LHCN-M2 (cell line): ENCODE measurements around the gene ARNT2. TPM values are rescaled to one million over a fixed set of nuclear protein-coding genes. Genes with fewer than 3 reads are reported as not detected.

ENCODE experiments used
- DNase-seq: peaks from one replicate; pipeline ENCODE4 v3.0.0-alpha.2; 2012; ENCODE audit warnings: low read depth
- total RNA-seq: library from RNA; depleted of rRNA; stranded (reverse); fragments of >200 nt; gene quantifications from 2 replicates; pipeline ENCODE4 v1.2.3, GENCODE V29; 2014

ARNT2 gene
- total RNA-seq, 1 experiment from 2014 or later: 17.9 TPM

DNA sequence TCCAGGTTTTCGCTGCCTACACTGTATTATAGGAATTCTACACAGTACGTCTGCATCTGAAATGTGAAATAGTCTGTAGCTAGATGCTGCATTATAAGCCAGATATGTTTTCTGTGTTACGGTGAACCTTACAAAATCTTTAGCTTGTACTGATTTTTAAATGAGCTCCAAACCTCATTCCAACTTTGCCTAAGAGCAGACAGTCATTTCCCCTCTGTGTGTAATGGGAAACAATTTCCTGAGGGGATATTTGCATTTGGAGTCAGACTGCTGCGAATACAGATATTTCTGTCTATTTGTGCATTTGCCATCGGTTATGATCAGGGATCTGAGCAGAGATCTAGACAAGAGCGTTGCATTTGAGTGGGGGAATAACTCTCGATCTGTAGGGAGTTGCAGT, 37.5 kb downstream of the ARNT2 start:
- no peak for DNase-seq

DNA sequence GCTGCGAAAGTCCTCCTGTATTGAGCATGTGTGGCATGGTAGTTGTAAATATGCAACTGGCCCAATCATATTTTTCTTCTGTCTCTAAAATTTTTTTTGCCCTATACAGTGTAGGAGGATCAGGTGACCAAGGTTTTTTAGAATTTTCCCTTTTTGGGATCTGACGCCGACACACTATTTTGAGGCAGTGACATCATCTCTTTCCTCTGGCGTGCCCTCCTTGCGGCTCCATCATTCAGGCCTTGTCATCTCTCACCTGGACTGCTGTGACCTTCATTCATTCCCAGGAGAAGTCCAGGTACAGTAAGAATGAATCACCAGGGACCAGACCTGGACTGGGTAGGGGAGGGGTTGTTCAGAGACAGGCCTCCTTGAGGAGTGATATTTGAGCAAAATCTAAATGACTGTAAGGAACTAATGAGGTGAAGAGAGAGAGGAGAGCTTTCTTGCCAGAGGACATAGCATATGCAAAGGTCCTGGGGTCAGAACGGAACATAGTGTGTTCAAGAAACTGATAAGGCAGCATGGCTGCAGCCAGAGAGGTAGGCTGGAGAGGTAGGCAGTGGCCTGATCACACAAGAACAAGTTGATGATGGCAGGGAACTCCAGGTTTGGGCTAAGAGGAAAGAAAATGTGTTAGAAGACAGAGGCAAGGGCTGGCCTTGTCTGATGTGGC, 38.7 kb downstream of the ARNT2 start:
- no peak for DNase-seq

DNA sequence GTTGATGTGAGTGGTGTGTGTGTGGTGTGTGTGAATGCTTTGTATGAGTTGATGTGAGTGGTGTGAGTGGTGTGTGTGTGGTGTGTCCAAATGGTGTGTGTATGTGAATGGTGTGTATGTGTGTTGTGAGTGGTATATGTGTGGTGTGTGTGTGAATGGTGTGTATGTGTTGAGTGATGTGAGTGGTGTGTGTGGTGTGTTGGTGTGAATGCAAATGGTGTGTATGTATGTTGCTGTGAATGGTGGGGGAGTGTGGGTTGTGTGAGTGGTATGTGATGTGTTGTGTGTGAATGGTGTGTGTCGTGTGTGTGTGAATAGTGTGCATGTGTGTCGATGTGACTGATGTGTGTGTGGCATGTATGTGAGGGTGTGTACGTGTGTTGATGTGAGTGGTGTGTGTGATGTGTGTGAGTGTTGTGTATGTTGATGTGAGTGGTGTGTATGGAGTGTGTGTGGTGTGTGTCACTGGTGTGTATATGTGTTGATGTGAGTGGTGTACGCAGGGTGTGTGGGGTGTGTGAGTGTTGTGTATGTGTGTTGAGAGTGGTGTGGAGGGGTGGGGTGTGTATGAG, 40.6 kb downstream of the ARNT2 start:
- no peak for DNase-seq

DNA sequence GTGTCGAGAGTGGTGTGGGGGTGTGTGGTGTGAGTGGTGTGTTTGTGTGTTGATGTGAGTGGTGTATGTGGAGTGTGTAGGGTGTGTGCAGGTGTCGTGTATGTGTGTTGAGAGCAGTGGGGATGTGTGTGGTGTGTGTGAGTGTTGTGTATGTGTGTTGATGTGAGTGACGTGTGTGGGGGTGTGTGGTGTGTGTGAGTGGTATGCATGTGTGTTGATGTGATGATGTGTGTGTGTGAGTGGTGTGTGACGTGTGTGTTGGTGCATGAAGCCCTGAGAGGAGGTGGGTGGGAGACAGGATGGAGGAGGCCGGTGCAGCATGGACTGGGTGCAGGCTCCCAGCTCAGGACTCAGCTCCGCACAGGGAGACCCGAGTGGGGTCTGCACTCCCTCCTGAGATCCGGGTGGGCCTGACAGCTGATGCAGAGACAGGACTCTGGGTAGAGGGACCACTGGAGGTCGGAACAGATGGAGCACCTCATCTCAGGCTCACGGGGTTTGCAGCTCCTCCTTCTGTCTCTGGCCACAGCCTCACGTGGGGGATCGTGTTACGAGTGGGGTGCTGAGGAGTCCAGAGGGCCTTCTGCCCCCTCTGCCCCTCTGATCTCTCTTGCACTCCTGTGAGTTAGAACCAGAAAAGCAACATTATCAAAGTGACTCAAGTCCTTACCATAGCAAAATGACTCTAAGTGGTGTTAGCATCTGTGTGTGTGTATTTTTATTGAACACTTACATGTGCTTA, 41.3 kb downstream of the ARNT2 start:
- no peak for DNase-seq

DNA sequence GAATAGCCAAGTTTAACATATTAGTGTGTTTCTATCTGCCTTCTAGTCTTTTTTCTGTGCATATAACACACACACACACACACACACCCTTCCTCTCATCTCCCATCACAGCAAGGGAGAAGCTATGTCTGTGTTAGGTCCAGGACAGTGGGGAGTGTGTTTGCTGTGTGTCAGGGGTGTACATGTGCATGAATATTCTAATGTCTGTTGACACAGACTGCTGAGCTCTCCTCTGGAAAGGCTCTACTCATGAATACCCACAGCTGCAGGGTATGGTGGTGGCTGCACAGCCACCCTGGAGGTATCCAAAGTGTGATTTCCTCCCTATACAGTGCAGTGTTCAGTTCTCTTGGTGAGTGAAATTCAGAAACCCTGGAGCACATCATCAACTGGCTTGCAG, 42.9 kb downstream of the ARNT2 start:
- no peak for DNase-seq

DNA sequence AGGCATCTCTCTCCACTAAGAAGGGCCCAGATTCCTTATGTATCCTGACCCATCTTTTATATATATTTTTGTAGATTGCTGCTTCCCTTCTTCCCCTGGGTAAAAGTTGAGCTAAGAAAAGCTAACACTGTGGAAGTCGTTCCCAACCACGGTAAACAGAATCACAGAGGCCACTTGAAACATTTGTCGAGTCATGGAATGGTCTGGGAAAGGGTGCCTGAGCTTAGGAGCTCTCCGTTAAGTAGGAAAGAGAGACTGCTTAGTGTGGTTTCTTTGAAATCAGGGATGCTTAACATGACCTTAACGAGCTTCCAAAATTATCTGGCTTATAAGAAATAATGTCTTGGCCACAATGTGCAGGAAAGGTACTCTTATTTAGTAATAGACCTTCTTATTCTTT, 45.6 kb downstream of the ARNT2 start:
- DNase-seq: no peak

DNA sequence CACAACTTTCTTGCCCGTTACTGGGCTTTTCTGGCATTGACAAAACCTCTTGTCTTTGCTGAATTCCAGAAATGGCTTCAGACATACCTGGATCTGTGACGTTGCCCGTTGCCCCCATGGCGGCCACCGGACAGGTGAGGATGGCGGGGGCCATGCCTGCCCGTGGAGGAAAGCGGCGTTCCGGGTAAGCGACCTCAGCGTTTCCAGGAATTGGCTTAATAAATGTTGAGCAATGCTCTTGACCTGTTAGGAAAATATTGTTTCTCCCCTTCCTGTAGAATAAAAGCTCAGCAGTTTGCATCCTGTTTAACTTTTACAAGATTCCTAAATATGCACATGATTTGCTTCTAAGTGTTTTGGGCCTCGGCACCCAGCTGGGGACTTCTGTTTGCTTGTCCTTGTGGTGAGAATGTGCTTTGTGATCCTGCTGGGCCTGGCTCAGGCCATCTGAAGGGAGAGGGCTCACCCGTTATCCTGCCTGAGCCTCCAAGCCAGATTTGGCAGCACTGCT, 46.7 kb downstream of the ARNT2 start:
- no peak for DNase-seq

DNA sequence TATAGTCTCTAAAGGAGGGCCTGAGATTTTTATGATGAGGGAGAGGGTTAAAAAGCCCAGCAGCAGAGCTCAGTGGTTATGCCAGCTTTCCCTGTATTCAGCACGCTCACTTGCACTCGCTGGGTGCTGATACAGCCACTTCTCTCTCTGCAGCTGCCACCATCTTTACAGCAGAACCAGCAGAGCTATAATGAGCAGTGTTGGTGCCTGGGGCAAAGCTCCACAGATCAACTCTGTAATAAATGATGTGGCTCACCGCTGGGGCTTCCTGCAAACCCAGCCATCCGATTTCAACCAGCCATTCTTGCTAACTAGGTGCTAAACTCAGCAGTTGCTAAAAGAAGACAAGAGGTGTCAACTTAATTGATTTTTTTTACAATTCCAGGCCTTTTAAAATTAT, 48.0 kb downstream of the ARNT2 start:
- no peak for DNase-seq

DNA sequence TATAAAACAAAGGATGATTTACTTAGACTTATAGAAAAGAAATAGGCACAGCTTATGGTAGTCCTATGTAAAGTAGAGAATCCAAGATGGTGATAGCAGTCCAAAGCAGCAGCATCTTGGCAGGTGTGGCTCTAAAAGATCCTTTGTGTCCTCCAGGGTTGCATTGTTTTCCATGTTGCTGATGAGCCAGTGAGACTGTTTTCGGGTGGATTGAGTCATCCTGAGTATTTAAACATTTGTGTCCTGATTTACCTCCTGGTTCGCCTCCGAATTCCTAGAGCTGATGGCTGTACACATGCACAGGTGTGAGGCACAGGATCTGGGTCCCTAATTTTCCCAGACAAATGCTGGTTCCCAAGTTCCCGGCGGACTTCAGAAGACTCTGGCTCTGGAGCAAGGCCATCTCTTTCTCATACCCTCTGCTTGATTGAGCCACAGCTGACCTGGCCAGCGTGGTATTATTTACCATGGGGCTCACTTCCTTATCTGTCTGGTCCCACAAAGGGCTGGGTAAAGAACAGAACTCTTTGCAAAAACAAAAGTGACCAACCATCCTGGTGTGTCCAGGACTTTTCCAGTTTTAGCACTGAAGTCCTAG, 51.0 kb downstream of the ARNT2 start:
- no peak for DNase-seq

DNA sequence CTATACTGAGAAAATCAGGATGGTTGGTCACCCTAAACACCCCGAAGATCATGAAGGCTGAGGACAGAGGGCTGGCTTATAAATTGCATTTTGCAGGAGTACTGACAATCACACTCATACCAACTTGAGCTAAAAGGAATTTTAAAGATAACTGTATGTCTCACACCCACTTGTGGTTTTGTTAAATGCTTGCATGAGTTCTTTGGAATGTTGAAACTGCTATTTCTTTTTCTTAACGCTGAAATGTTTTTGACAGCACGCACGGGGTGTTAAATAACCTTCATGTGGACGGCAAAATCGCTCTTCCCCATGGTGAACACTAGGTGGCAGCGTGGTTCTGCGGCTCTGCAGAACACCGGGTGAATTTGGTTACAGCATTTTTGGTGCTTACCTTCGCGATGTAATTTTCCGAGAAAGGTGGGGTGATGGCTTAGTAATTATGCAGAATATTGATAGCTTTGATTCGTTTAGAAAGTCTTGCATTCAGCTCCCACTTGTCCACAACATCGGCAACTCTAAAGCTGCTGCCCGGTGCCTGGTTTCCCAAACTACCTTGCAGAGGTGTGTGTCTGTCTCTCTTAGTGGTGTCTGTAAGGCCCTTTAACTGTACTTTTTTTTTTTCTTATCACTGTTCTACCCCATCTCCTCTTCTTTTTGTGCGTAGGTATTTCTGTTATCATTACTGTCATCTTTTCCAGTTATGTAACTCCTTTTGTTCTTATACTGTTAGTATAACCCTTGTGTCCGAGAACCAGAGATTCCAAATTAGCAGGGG, 51.7 kb downstream of the ARNT2 start:
- DNase-seq: peak; percentile 90

DNA sequence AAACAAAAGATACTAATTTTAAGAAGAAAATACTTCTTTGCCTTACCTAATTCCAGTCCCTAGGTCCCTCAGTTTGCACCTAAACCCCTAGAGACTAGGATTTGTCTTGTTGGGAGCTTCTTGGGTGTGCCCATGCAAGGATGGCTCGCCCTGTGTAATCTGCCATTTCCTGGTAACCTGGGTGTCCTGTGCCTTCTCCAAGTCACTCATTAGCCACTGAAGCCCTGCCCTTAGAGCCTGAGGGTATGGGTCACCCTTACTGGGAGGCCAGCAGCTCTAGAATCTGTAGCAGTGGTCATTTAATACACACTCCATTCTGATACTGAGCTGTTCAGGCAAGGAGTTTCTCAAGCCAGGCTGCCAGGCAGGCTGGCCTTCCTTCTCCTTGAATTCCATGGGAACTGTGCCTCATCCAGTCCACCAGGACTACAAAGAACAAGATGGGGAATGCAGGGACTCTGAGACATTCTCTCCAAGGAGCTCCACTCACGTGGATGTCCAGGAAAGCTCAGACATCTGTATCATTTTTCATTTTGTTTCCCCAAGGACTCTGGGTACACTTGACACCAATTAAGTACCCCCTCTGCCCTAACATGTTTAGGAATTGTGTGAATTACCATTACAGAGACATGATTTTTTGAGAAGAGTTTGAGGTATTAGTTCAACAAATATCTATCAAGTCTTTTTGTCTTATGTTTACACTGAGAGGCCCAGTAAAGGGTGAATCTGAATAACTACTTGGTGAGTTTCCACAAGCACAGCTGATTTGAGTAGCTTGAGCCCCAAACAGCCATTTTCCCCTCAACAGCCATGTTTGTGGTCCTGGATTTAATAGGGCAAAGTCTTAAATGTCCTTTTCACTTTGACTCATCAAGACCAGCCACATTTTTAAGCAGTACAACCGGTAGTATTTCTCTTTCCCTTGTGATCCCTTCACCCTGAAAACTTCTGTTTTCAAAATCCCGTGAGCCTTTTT, 52.6 kb downstream of the ARNT2 start:
- peak; percentile 65 for DNase-seq

DNA sequence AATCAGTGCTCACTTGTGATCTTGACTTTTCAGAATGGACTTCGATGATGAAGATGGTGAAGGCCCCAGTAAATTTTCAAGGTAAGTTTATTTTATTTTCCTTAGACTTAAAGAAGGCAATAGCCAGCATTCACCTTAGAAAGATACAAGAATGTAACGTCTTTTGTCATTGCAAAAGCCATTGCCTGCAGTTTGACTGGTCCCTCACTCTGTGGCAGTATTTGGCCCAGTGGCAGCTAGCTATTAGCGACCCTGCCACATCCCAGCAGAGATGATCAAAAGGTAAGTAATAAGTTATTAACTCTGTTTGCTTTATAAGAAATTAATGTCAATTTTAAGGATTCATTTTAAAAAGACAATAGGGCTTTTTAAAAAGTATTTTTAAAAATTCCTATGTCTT, 53.7 kb downstream of the ARNT2 start:
- DNase-seq: no peak

DNA sequence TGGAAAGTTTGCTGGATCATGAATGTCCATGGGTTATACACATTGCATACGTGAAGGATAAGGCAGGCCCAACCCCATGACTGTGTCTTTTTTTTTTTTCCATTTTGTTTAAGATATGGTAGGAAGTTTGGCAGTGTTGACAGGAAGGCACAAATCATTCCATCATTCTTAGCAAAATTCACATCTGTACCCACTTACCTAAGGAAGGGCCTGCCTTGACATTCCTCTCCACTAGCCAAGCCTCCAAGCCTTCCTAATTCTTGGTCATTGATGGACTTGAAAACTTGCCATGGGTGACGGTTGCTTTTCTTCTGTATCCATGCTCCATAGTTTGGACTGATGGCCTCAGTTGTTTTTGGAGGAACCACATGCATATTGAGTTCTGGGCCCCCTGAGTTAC, 54.4 kb downstream of the ARNT2 start:
- no peak for DNase-seq

DNA sequence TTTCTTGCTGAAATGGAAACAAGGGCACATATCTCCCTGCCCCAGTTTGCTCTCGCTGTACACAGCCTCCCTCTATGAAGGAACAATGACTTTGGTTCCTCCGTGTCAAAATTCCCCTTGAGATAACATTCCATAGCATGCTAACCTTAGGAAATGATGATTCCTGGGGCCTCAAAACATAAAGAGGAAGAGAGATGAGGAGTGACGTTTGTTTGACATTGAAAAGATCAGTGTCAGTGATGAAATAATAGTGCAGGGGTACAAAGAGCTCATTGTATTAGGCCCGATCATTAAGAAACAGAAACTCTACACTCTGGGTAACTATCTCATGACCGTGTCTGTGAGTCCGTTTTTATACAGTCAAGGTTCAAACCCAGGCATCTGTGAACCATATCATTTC, 55.2 kb downstream of the ARNT2 start:
- DNase-seq: no peak

DNA sequence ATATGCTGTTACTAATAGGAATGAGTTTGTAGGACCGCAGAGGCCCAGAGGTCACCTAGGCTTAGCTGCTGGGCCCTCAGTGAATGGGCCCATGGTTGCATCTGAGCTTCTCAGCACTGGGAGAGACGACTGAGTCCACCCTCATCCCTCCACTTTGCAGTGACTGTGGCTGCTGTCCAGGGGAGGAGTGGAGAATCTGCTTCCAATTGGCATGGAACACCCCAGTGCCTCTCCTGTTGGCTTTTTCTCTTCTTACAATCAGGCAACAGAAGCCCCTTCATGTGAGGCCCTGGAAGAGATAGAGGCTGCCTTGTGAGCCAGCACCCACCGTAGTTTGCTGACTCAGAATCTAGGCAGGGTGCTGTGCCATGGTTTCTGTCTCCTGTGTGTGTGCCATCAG, 55.6 kb downstream of the ARNT2 start:
- no peak for DNase-seq

DNA sequence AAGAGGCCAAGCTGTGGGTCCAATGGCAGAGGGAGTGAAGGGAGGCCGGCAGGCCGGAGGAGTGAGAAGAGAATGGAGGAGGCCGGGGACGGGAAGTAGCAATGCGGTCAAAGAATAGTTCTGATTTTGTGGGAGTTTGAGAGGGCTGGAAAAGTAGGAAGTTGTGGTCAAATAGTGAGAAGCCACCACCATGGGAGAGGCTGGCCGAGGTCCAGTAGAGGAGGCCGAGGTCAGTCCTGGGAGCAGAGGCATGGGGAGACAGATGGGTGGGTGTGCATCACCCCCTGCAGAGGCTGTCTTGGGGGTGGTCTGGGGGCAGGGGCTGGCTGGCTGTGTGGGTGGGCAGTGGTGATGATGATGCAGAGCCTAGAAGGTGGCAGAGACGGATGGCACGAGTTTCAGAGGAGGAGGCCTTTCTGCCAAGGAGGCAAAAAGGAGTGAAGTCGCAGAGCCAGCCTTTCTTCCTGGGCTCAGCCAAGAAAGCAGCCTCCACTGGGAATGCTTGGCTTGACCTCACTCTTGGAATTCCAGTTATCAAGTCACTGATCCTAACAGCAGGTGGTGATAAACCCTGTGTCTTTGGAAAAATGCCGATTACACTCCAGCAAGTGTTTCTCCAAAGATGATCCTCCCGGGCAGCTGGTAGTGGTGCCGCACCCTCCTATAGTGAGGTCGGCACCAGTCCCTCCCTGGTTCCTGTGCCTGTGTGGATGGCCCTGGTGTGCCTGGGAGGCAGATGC, 57.3 kb downstream of the ARNT2 start:
- peak; percentile 94 for DNase-seq

DNA sequence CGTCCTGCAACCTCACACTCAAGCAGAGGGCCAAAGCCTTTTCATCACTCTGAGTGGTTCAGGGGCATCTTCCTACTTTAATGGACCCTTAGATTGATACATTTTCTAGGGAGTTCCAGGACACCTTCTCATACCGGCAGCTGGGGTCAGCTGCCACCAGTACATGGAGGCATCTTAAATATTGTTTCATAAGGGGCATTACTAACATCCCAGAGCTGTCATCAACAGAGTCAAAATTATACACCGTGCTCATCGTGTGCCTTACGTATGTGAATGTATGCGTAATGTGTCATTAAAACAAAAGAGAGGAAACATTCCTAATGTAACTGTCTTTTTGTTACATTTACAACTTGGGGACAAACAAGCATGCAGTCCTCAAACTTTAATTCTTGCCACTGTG, 57.9 kb downstream of the ARNT2 start:
- no peak for DNase-seq

DNA sequence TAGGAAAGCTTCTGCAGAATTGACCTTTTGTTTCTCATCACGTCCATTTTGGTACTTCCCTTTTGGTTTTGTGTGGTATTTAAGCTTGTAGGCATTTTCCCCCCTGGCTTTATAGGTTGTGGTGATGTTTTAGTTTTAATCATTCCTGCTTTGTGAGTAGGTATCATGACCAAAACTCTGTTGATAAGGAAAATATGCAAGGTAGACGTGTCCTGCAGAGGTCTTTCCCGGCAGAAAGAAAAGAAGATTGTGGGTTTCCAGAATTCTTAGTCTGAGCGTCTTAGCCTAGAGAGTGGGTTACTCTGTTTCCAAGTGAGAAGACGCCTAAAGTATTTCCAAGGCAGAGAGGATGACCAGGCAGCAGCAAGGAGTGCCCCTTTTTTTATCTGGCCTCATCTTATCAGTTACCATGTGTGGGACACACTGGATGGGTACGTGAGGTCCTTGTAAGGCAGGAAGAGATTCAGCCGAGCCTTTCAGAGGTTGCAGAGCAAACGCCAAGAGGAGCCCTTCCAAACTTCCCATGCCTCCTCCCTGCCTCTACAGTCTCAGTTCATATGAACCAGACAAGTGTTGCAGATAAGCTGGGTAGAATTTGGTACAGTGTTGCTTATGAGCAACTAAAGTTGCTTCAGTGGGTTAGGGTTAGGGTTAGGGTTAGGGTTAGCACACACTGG, 58.8 kb downstream of the ARNT2 start:
- DNase-seq: no peak

DNA sequence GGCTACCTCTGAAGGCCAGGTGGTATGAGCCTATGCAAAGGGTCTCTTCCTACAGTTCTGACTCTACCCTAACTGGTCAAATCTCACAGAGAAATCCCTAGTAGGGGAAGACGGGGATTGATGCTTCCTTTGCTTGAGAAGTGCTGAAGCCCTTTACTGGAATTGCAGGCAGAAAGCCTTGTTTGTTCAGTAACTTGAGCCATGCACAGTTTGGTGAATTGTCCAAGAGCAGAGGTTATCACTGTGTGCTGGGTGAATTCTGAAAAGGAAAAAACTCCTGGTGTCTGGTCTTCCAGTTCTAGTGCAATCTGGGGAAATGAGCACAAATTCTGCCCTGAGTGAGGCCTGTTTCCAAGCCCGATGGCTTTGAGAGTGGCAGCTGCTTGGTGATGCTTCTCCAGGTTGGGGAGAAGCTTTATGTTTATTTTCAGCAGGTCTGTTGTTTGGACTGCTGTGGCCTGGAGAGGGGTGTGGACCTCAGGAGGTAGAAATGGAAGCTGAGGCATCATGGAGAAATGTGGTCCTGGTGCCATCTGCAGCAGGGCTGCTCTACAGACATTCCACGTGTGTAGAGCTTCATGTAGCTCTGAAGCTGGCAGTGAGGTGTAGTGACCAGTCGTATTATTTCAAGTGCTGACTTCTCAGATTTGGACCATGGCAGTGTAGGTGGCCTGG, 60.9 kb downstream of the ARNT2 start:
- peak; percentile 57 for DNase-seq
